HT-29 (cell line): Measurements from ENCODE around the gene FUT8. TPM values are rescaled to one million over a fixed set of nuclear protein-coding genes. Genes with fewer than 3 reads are reported as not detected.
"Not testable (repeated sequence)": the region's sequence is repeated elsewhere in the genome, so short reads cannot be mapped to it uniquely, and the experiment has no call there.

Experiments used
- DNase-seq: peaks from one replicate; pipeline ENCODE4 v3.0.0-alpha.2; 2015; ENCODE audit warnings: low spot score
- total RNA-seq: library from RNA; depleted of rRNA; stranded (reverse); fragments of >200 nt; shearing (Covaris generic); gene quantifications from 2 replicates; pipeline ENCODE4 v1.2.3, GENCODE V29; 2014

Gene FUT8
- total RNA-seq, 1 experiment from 2014 or later = 2.9 TPM

DNA sequence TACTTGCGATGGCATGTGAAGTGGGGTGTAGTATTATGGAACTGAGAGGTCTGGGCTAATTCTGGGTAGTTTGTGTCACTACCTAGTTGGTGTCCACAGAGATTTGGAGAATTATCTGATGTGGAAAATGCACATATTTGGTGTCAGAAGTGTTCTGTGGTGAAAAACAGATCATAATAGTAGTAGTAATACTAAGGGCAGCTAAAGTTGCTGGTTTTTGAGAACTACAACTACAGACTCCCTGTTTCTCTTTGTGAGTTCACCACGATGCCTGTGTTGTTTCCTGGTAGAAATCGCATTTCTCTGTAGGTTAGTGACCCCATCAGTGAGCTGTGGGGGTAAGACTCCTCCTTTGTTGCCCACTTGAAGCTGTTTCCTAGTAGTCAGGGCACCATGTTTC is 206.5 kb downstream of the FUT8 start:
- no peak for DNase-seq

- no peak for DNase-seq
Measured at GRCh38 chr14:65620195-65620594, 207.7 kb downstream of the FUT8 start.

DNA sequence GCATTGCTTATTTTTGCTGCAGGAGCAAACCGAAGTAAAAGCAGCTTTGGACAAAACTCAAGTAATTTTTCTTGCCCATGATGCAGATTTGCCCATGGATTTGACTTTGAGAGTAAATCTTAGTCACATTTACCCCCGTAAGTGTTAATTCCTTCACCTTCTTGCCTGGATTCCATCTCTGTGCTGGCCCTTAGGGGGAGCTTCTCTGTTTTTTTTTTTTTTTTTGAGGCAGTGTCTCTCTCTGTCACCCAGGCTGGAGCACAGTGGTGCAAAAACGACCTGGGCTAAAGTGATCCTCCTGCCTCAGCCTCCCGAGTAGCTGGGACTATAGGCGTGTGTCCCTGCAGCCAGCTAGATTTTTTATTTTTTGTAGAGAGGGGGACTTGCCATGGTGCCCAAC is 210.2 kb downstream of the FUT8 start:
- DNase-seq = no peak

GRCh38 chr14:65623759-65624158 is 211.2 kb downstream of the FUT8 start:
- DNase-seq = no peak

DNA sequence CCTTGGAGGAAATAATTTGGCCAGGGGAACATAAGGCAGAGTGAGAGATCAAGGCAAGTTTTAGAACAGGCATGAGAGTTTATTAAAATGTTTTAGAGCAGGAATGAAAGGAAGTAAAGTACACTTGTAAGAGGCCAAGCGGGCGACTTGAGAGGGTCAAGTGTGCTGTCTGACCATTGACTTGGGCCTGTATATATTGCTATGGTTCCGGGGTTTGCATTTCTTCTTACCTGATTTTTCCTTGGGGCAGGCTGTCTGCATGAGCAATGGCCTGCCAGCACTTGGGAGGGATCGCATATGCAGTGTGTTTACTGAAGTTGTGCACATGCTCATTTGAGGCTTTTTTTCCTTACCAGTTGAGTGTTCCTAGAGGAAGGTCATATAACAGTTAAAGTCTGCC is 214.8 kb downstream of the FUT8 start:
- DNase-seq = no peak

DNA sequence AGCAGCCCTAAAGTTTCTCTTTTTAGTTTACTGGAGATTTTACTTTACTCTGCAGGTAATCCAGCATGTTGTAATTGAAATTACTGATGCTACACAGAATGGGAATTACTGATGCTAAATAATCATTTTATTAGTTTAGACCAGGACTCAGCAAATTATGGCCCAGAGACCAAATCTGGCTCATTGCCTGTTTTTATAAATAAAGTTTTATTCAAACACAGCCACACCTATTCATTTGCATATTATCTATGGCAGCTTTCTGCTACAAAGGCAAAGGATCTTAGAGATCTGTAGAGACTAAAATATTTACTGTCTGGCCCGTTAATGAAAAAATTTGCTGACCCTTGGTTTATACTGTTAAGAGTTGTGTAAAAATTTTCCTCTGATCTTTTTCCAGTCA is 216.1 kb downstream of the FUT8 start:
- no peak for DNase-seq

DNA sequence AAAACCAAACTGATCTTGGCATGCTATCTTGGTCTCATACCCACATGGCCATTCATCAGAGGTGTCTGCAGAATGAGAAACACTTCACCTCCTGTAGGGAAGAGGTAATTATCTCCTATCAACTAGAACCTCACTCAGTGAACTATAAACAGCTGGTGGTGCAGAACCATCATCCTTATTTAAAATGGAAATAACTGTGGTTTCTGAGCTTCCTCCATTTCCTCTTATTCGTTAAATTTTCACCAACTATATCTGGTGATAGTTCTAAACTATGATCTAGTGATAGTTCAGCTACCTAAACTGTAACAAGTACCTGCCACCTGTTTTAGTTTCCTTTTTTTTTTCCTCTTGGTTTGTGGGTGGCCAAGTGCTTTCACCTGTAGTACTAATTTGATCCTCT is 218.5 kb downstream of the FUT8 start:
- no peak for DNase-seq

DNA sequence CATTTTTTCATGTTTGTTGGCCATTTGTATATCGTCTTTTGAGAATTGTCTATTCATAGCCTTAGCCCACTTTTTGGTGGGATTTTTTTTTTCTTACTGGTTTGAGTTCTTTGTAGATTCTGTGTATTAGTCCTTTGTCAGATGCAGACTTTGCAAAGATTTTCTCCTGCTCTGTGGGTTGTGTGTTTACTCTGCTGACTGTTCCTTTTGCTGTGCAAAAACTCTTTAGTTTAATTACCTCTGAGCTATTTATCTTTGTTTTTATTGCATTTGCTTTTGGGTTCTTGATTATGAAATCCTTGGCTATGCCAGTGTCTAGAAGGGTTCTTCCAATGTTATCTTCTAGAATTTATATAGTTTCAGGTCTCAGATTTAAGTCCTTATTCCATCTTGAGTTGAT is 220.0 kb downstream of the FUT8 start:
- no peak for DNase-seq

GRCh38 chr14:65633666-65634065 is 221.1 kb downstream of the FUT8 start:
- DNase-seq = not testable (repeated sequence)

- no peak for DNase-seq
Measured at GRCh38 chr14:65637780-65638179, 225.2 kb downstream of the FUT8 start.

GRCh38 chr14:65639216-65639615 is 226.7 kb downstream of the FUT8 start:
- DNase-seq = no peak

GRCh38 chr14:65650826-65651225 is 238.3 kb downstream of the FUT8 start:
- no peak for DNase-seq

- no peak for DNase-seq
Measured at GRCh38 chr14:65656554-65656953, 244.0 kb downstream of the FUT8 start.

DNA sequence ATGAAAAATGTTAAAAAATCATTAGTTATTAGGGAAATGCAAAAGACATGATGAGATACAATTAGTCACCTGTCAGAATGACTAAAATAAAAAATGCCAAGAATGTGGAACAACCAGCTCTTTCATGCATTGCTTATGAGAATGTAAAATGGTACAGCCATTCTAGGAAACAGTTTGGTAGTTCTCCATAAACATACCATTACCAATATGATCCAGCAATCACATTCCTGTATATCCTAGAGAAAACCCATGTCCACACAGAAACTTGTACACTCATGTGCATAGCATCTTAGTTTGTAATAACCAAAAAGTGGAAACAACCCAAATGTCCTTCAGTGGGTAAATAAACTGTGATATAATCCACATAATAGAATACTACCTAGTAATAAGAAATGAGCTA is 245.7 kb downstream of the FUT8 start:
- DNase-seq = no peak

- DNase-seq = no peak
Measured at GRCh38 chr14:65661865-65662264, 249.3 kb downstream of the FUT8 start.

DNA sequence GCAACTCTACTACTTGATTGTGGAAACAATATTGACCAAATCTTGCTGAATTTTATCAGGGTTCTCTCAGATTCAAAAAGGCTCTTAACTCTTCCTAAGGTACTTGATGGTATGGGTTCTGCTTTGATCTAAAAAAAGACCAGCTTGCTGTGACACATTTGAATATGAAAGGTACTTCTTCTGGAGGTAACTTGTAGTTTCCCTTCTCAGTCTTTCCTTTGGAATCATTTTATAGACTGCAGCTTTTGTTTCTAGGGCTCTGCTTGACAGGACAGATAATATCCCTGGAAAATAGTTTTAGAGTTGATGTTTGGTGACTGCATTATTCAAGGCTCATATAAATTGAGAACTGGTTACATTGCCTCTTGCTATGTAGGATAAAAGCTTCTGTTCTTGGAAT is 251.9 kb downstream of the FUT8 start:
- no peak for DNase-seq

DNA sequence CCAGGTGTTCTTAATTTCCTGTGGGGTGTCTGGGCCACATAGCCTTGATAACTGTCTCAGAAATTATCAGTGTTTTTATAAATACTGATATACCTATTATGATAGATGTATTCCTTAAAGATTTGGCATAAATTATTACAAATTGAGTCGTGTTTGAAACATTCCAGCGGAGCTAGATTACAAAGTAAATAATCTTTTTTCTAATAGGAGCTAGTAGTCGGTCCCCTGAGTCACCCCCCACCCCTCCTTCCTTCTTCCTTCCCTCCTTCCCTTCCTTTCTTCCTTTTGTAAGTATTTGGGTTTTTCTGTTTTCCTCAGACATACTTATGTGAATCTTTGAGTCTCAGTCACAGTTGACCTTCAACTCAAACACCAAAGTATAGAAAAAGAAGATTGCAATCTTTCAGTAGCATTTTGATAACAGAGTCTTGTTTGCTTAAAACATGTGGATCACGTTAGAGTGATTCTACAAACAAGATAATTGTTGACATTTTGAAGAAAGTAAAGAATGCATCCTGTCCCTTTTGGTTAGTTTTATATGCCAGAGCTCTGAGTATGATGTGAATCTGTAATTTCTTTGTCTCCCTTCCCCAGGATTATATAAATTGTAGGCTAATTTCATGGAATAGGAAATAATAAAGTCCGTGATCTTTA is 264.0 kb downstream of the FUT8 start:
- DNase-seq = no peak

DNA sequence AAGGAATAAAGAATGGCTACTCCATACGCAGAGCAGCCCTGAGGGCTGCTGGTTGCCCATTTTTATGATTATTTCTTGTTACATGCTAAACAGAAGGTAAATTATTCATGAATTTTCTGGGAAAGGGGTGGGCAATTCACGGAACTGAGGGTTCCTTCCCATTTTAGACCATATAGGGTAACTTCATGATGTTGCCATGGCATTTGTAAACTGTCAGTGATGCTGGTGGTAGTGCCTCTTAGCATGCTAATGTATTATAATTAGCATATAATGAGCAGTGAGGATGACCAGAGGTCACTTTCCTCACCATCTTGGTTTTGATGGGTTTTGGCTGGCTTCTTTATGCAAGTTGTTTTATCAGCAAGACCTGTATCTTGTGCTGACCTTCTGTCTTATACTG is 273.0 kb downstream of the FUT8 start:
- no peak for DNase-seq

DNA sequence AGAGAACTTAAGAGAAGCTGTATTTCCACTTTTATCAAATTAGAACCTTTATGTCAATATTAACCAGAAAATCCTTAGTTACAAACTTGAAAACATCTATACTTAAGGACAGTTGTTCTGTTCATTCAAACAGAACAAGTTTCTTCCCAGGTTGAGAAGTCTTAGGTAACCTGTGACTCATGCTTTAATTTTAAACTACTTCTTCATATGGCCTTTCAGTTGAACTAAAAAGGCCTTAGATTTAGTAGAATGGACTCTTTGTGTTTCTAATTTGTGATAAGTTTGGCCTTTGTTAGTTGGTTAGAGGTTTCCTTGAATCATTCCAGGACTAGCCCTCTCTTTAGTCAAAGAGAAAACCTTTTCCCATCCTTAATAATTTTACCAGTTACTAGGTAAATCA is 274.2 kb downstream of the FUT8 start:
- no peak for DNase-seq

DNA sequence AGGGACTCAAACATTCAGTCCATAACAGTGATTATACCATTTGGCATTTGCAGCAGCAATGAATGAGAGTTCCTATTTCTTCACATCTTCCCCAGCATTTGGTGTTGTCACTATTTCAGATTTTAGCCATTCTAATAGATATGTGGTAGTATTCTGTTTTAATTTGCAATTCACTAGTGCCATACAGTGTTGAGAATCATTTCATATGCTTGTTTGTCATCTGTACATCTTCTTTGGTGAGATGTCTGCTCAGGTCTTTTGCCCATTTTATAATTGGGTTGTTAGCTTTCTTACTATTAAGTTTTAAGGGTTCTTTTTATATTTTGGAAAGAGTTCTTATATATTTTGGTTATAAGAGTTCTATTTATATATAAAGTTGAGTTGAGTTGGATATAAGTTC is 276.5 kb downstream of the FUT8 start:
- DNase-seq = no peak

- DNase-seq = not testable (repeated sequence)
Measured at GRCh38 chr14:65692566-65692965, 280.0 kb downstream of the FUT8 start.

GRCh38 chr14:65696801-65697200 is 284.3 kb downstream of the FUT8 start:
- no peak for DNase-seq

GRCh38 chr14:65703521-65703920 is 291.0 kb downstream of the FUT8 start:
- DNase-seq = no peak

DNA sequence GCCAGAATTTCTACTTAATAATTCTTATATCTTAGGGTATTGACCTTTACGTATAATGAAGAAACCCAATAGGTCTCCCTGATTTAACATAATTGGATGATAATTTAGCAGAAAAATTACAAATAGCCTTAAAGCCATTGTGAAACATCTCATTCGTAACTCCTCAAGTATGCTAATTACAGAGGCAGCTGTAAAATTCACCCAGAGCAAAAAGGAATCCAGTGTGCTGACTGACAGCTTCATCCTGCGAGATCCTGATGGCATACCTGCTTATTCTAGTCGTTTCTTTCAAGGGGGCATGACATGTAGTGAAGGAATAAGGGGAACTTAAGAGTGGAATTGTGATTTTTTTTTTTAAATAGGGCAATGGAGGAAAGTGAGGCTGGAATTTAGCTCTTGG is 291.5 kb downstream of the FUT8 start:
- DNase-seq = no peak
